ENCODE data around the gene CDH12.

CDH12 gene

DNA sequence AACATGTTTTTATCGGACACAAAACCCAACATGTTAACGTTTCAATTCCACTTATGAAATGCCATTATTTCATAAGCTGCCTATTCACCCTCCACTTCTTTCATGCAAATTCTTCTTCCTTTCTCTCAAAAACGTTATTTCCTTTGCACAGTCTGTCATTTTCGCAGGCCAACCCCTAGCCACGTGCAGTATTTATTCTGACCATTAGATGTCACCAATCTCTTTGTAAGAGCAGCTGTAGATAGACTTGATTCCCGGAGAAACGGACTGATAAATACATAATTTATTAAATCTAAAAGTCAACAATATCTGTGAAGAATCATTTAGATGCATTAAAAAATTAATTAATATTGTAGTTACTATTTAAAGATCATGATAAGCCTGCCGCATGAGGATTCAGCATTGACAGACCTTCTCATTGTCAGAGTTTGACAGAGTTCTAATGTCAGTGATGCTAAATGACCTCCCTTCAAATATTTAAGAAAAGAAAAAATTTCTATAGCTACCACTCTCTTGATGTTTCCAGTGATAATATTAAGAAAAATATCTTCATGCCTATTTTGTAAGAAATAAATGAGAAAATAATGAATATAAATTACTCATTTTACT is 933.6 kb downstream of the CDH12 start:
- DNase-seq = no peak

DNA sequence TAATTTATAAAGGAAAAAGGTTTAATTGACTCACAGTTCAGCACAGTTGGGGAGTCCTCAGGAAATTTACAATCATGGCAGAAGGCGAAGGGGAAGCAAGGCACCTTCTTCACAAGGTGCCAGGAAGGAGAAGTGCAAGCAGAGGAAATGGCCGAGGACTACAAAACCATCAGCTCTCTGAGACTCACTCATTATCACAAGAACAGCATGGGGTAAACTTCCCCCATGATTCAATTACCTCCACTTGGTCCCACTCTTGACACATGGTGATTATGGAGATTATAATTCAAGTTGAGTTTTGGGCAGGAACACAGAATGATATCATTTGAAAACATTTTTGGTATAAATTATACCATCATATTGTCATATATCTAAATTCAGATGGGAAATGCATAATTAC is 934.7 kb downstream of the CDH12 start:
- DNase-seq = no peak

DNA sequence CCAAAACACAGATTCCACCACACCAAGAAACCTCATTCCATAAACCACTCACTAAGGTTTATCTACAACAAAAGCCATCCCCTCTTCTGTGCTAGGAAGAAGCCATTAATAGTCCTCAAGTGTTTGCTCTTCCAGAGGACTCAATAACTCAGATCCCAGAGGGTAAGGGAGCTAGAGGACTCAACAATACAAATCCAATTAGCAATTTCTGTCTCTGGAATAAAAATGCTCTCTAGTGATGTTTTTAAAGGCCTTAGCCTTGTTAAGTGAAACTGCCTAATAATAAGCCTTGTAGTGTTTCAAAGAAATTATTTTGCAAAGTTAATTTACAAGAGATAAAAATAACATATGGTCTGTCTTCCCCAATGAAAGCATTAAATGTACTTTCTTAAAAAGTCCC is 942.4 kb downstream of the CDH12 start:
- DNase-seq = no peak

DNA sequence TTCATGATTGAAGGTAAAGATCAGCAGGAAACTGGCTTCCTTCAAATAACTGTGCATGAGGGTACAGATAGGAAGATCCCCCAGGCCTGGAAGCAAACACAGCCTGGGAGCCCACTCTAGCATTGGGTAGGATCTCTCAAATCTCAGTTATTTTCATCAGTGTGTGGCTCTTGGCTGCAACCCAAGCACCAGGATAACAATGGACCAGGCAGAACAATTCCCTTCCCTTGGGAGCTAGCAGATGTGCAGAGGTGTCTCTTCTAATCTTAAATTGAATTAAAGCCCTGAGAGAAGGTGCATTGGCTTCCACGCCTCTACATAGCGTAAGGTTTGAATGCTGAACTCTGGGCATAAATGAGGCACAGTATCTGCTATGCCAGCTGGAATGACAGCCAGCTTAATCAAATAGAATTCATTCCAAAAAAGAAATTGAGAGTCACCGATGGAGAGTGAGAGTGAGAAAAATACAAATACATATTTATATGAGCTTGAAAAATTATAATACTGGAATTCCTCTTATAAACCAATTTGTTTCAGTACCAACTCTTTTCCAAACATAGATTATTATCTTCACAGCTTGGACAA is 957.3 kb downstream of the CDH12 start:
- DNase-seq = no peak

DNA sequence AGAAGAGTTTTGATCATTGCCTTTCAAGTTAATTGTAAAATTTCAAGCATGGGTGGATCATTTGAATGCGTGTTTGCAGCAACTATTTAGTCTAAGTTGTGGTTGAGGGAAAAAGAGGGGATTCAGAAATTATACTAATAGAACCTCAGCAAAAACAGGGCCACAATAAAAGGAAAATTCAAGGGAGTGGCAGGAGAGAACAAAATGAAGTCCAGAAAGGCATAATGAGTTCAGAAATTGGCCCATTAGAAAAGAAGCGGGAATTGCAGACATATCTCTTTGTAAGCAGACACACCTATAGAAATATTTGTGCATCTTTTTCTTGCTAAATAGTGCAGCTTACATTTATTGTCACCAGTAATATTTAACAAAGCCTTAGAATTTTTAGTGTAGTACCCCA is 960.0 kb downstream of the CDH12 start:
- no peak for DNase-seq

DNA sequence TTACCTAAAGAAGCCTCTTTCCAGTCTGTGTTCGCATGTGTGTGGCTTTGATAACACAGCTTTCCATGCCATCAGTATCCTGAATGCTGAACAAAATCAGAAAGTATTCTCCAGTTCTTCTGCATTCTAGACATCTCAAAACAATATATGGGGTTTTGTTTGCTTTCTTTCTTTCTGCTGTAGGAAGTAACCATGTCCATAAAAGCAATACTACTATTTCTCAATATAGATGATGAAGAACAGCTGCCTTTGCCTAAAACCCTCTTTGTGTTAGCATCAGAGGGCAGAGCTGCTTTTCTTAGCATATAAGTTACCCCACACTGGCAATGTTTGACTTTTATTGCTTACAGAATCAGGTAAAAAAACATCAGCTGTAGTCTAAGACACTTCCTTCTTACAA is 963.6 kb downstream of the CDH12 start:
- DNase-seq = no peak

DNA sequence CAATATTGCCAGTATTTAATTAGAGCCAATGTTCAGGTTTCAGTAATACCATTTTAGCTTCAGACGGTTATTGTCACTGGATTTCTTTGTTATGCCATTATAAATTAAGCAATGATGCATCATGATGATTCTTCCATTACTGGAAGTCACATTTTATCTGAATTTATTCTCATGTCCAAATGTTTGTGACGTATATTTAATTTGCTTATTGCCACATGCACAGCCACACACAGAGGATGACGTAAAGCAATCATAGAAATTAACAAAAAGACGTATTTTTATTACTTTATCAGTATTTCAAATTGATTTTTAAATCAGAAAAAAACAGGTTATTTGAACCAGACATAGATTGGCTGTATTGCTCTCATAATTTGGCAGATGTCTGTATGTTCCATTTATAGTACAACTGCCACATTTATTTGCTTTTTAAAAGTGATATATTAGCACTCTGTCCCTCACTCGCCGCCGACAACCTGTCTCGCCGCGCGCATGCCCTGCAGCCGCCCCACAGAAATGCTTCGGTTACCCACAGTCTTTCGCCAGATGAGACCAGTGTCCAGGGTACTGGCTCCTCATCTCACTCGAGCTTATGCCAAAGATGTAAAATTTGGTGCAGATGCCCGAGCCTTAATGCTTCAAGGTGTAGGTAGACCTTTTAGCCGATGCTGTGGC is 970.9 kb downstream of the CDH12 start:
- no peak for DNase-seq

DNA sequence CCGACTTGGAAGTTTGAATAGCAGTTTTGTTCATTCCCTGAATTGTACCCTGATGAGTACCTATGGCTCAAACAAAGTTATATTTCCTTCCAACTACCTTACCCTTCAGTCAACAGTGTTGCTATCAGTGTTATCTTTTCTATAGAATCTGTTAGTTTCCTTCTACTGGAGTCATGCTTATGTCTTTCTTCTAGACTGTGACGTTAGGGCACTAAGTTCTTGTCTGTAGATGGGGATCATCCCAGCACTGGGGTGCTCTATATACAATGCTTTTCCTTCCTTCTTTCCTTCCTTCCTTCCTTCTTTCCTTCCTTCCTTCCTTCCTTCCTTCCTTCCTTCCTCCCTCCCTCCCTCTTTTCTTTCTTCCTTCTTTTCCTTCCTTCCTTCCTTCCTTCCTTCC is 973.0 kb downstream of the CDH12 start:
- no peak for DNase-seq

DNA sequence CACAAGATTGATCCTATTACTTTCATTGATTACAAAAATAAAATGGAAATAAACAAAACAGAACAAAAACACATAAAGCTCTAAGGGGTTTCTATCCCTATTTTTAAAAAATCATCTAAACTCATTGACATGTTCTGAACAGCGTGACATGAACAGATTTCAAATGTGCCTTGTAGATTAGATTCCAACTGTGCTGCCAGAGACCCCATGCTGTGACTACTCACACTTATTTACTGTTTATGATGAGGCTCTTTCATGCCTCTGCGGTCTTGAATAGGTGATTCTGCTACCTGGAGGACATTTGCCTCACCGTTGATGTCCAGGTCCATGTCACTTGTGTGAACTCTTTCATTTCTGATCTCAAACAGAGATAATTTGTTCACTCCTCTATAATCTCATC is 990.2 kb downstream of the CDH12 start:
- DNase-seq = no peak

DNA sequence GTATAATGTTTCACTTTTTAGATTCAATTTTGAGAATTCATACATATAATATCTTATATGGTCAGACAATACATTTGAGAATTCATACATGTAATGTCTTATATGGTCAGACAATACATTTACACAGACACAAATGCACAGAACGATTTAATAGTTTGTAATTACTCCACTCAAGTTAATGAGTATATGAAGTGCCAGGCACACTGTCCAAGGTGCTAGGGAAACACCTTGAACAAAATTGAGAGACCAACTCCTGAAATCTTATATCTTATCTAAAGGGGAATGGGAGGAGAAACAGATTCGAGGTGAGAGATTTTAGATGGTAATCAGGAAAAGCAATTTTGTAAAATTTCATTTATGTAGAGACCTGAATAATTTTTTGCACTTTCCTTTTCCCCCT is 994.7 kb downstream of the CDH12 start:
- no peak for DNase-seq

DNA sequence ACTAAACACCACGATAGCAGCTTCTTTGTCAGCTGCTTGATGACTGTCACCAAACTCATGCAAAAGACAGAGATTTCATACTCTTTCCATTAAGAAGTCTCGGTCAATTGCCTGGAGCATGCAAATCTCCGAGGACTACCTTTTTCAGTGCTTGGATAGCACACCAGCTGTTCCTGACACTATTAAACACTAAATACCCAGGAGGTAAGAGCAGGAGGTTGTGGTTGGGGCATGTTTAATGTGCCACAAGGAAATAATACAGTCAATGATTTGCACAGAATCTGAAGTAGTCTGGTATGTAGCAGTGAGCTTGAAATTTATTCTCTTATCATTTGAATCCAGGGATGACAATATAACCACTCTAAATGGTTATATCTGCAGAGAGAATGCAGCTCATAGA is 996.2 kb downstream of the CDH12 start:
- no peak for DNase-seq

DNA sequence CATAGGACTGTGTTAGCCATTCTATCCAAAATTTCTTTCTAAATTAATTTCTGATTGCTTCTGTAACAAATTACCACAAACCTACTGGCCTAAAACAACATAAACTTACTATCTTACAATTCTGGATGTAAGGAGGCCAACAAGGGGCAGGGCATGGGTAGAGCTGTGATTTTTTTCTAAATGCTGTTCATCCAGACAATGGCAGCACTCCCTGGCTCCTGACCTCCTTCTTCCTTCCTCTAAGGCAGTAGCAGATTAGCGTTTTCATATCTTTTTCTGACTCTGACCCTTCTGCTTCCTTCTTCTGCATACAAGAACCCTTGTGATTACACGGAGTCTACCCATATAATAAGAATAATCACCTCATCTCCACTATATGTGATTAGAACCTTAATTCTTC is 1005.8 kb downstream of the CDH12 start:
- DNase-seq = no peak

DNA sequence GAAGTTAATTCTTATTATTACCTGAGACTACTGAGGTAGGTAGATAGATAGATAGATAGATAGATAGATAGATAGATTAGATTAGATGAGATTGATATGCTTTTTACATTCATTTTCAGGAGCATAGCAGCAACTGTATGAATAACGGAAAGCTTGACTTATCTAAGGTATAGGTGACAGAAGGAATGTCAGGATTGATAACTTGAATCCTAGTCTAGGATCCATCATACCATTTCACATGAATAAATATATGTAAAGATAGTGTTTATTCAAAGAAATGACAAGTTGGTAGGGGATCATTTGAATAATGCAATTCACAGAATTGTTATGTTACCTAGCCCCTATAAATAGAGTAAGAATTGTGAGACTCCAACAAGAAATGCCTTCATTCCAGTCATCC is 1008.2 kb downstream of the CDH12 start:
- DNase-seq = no peak

DNA sequence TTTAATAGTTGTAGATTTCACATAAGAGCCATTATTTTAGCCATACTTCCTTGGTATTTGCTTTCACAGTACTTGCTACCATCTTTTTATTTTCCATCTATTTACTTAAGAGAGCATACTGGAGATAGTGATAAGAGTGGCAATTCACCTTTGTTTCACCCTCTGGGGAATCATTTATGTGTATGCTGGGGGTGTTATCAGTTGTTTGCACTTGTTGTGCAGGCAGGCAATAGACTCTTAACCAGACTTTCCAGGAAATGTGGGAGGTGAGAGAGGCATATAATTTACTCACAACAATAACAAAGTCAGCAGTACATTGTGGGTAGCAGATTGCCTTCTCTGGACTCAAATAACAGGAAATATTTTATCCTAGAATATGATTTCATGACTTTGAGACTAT is 1018.3 kb downstream of the CDH12 start:
- DNase-seq = no peak

DNA sequence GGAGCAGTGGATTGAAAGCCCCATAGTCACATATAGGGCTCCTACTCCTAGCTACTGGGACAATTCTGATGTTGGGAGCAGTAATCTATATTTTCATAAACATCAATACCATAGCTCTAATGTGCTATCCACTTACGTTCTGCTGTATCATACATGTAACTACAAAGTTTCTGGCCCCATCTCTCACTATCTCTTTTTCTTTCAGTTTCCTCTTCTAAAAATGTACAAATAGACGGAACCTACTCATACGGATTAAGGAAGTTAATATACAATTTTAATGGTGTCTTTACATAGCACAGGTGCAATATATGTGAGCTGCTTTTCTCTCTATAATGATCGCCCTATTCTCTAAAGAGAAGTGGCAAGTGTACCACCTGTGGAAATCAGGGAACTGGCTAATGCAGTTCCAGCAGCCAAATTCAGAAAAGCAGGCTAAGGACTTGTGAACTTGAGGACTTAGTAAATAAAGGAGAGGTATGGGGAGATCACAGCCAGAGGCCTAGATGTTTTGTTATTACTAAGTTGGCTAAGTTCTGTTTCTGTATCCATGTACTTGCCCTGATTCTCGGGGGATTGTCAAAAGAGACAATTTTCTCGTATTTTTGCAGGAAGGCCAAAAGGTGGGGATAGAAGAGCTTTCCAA is 1021.9 kb downstream of the CDH12 start:
- DNase-seq = no peak

DNA sequence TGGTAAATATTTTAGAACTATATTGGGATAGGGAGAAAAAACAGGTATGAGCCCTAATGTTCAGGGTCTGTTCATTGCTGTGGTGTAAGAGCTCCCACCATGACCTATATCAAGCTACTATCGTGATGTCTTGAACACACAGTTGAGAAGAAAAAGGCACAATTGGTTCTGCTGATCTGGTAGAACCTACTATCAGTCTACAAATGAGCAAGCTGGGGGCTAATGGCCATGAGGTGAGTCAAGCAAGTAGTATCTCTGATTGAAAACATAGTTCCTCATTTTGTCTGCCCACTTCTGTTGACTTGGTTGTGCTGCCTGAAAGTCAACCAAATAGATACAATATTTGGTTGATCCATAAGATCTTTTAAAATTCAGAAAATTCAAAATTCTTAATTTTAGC is 1026.3 kb downstream of the CDH12 start:
- DNase-seq = no peak

DNA sequence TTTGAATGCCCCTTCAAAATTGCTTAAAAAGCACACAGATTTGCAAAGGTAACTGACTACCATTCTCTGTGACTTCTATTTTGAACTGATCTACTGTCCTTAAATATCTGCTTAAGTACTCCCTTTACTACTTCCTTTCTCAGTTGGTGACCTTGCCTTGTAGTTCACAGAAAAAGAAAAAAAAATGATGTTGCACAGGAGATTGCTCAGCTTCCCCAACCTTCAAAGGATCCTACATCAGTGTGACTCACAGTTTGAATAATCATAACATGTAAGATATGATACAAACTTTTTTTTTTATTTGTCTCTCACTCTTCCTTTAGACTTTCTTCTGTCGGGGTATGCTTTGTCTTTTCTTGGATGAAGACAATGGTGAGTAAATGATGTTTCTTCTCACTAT is 1029.6 kb downstream of the CDH12 start:
- no peak for DNase-seq

DNA sequence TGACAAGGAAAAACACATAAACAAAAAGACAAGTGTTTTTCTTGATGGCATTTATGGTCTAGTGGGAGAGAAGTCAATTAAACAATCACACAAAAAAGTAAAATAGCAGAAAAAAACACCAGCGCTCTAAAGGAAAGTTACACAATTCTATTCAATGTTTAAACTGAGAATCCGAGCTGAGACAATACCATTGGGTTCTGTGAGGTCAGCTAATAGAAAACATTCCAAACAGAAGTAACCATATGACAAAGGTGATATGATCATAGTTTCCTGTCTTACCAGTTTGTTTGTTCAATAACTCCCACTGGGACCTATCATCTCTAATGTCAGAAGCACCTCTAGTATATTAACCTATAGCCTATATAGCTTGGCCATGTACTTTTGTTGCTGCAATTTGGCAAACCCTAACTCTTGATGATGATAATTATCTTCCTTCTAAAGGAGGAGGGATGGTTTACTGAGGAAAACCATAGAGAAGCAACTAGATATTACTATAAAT is 1030.0 kb downstream of the CDH12 start:
- no peak for DNase-seq

DNA sequence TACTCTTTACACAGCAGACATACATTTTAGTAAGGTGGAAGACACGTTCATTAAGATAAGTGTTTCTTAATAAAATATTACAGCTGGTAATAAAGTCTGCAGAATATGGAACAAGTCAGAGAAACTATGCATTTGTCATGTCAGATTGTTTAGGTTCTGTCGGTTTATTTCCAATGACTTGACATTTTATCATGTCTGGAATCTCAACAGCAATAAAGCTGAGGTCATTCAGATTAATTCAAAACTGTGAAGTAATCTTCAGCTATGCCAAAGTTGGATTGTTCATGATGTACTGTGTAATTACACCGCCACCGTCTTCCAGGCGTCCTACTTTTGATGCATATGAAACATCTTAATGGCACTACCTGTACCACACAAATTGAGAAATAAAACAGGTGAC is 1032.6 kb downstream of the CDH12 start:
- no peak for DNase-seq

DNA sequence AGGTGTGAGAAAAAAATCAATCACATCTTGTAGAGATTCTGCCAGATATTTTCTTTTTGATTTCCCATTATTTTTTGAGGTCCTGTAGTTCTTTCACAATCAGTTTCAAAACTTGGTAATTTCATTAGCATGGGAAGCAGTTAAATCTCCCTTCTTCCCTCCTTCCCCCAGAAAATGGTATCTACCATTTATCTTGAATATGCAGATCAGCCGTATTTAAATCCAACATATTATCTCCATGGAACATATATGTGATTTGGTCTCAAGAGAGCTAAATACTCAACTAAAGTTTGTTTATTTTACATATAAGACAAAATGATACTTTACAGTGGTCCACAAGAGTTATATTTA is 1034.8 kb downstream of the CDH12 start:
- DNase-seq = no peak

DNA sequence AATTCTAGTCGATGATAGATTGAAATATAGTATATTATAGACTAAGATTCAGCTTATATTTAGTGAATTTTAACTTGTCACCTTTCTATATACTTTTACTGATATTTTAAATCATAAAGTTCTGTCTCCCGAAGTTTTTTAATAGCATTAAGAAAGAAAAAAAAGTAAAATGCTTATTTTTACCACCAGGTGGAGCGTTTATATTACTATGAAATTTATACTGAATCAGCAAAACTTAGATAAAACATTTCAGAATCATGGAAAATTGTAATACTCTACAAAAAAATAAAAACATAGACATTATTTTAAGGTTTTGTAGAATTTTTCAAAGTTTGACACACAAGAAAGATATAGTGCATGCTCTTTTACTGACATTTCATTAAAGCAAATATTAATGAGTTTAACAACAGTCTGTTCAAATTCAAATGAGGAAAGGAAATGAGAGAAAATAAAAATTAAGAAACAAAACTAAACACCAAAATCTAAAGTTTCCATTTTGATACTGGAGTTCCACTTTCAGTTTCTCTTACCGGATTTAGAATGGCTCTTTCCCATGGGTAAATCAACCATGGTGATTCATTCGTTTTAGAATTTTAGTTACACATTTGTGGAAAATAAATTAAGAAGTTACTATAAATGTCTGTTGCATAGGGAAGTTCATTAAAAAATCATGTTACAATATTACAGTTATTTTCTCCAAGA is 1035.3 kb downstream of the CDH12 start:
- no peak for DNase-seq

DNA sequence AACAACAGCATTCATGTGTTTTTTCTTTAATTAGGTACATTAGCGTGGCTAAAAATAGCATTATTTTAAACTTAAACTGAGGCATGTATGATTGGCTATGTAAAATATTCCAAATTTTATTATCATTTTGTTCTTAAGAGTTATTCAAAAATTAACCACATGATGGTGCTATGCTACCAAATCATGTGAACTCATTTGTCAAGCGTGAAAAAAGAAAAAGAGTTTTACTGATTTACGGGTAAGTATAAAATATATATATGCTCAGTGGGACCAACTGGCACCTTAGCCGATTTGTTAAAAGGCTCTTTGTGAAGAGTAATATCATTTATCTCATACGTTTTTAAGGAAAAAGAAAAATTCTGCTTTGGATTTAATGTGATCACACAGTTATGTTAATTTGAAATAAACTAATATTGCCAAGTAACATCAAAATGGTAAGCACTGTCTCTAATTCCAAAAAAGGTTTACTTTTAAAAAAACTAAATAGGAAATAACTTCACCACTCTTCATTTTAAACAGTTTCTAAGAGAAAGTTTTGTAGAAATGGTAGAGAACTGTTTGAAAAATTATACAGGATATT is 1042.3 kb downstream of the CDH12 start:
- DNase-seq = no peak

DNA sequence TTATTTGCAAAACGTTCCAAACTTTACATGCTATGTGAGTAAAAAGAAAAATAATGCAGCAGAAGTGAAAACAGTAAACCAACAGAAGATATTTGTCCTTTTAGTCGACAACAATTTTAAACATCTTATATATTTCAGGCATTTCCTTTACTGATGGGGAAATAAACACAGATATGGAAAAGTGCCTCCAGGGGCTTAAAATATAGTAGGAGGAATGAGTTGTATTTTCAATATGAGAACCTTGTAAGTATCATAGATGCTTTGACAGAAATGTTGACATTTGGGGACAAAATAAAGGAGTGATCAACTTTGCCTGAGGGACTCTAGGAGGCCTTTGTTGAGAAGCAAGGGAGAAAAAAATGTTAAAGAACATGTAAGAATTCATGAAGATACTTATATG is 1043.5 kb downstream of the CDH12 start:
- no peak for DNase-seq
